ENCODE results near the gene MYO7B.

DNA sequence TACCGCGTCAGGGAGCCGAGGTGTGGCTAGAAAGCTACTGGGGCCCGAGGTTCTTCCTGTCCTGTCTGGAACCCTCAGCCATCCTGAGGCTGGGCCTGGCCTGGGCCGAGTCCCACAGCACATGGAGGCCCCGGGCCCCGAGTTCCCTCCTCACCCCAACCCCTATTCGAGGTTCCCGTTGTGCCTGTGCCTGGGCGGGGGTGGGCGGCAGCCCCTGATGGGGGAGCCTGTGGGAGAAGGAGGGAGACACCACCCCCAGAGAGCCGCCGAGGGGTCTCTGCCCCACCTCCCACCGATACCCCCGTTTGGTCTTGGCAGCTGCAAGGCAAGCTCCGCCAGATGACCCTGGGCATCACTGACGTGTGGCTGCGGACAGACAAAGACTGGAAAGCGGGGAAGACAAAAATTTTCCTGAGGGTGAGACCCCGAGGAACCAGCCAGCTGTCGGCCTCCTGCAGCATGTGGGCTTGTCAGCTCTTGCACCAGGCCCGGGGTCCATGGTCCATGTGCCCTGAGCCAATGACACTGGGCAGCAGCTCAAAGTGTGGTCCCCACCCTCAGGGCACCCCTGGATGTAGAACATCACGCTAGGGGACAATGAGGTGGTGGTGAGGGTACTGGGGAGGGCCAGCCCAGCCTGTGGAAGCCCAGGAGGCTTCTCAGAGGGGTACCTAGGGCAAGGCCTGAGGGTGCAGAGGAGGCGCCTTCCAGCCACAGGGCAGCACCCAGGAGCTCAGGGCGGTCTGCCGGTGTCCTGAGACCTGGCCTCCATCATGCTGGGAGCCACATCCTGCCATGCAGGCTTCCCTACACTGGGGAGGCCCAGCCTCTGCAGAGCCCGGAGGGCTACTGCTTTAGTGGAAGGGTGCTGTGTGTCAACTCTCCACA, 58.0 kb downstream of the MYO7B start:
- no peak for TF ChIP-seq SIN3A (IDR thresholded peaks at IDR 0.05; ENCODE audit: borderline replicate concordance, low read depth, low read length)
- TF ChIP-seq, protein P1, sequence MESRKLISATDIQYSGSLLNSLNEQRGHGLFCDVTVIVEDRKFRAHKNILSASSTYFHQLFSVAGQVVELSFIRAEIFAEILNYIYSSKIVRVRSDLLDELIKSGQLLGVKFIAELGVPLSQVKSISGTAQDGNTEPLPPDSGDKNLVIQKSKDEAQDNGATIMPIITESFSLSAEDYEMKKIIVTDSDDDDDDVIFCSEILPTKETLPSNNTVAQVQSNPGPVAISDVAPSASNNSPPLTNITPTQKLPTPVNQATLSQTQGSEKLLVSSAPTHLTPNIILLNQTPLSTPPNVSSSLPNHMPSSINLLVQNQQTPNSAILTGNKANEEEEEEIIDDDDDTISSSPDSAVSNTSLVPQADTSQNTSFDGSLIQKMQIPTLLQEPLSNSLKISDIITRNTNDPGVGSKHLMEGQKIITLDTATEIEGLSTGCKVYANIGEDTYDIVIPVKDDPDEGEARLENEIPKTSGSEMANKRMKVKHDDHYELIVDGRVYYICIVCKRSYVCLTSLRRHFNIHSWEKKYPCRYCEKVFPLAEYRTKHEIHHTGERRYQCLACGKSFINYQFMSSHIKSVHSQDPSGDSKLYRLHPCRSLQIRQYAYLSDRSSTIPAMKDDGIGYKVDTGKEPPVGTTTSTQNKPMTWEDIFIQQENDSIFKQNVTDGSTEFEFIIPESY (IDR thresholded peaks at IDR 0.05; ENCODE audit: borderline replicate concordance, low read depth): no peak
- no peak for TF ChIP-seq RCOR1 (IDR thresholded peaks at IDR 0.05; ENCODE audit: low read length)
- TF ChIP-seq, protein P2, sequence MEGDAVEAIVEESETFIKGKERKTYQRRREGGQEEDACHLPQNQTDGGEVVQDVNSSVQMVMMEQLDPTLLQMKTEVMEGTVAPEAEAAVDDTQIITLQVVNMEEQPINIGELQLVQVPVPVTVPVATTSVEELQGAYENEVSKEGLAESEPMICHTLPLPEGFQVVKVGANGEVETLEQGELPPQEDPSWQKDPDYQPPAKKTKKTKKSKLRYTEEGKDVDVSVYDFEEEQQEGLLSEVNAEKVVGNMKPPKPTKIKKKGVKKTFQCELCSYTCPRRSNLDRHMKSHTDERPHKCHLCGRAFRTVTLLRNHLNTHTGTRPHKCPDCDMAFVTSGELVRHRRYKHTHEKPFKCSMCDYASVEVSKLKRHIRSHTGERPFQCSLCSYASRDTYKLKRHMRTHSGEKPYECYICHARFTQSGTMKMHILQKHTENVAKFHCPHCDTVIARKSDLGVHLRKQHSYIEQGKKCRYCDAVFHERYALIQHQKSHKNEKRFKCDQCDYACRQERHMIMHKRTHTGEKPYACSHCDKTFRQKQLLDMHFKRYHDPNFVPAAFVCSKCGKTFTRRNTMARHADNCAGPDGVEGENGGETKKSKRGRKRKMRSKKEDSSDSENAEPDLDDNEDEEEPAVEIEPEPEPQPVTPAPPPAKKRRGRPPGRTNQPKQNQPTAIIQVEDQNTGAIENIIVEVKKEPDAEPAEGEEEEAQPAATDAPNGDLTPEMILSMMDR (IDR thresholded peaks at IDR 0.05): no peak
- no peak for TF ChIP-seq EP300 (IDR thresholded peaks at IDR 0.05; ENCODE audit: borderline replicate concordance in 1 of 2, low read depth in 1 of 2, low read length in 1 of 2)
- TF ChIP-seq GABPA (IDR thresholded peaks at IDR 0.05; ENCODE audit: low read depth): no peak
- TF ChIP-seq POLR2AphosphoS5 (IDR thresholded peaks at IDR 0.05; ENCODE audit: low read depth, low read length): no peak
- TF ChIP-seq, protein P3, sequence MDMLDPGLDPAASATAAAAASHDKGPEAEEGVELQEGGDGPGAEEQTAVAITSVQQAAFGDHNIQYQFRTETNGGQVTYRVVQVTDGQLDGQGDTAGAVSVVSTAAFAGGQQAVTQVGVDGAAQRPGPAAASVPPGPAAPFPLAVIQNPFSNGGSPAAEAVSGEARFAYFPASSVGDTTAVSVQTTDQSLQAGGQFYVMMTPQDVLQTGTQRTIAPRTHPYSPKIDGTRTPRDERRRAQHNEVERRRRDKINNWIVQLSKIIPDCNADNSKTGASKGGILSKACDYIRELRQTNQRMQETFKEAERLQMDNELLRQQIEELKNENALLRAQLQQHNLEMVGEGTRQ (IDR thresholded peaks at IDR 0.05; ENCODE audit: borderline replicate concordance, low read depth, low read length): no peak
- TF ChIP-seq RXRA (IDR thresholded peaks at IDR 0.05; ENCODE audit: borderline replicate concordance, low read depth): no peak
- no peak for TF ChIP-seq FOXJ3 (CRISPR knock-in tag; IDR thresholded peaks at IDR 0.05)
- TF ChIP-seq SMC3 (IDR thresholded peaks at IDR 0.05; ENCODE audit: low read depth, low read length): no peak
